Colonic mucosa (tissue), 4 donors: ENCODE measurements around the gene PKNOX2. TPM values are rescaled to one million over a fixed set of nuclear protein-coding genes. Genes with fewer than 3 reads are reported as not detected.

ENCODE experiments used
- DNase-seq: peaks from one replicate; pipeline ENCODE4 v3.0.0-alpha.2; 2020
- H3K27ac ChIP-seq: fragments of 200-600 bp; one replicate; pipeline ENCODE4 v1.8.0; 2021
- H3K27me3 ChIP-seq: fragments of 200-600 bp; one replicate; pipeline ENCODE4 v1.8.0; 2021
- H3K36me3 ChIP-seq: fragments of 200-600 bp; one replicate; pipeline ENCODE4 v1.8.0; 2021
- H3K4me1 ChIP-seq: fragments of 200-600 bp; one replicate; pipeline ENCODE4 v1.8.0; 2021; ENCODE audit warnings: mild to moderate bottlenecking
- H3K4me3 ChIP-seq: fragments of 200-600 bp; one replicate; pipeline ENCODE4 v1.8.0; 2021
- H3K9ac ChIP-seq, 2 donors: one replicate each; pipeline ENCODE4 v1.7.0; 2013; ENCODE audit warnings: control low read depth in 2 of 2, low read depth in 2 of 2, low read length in 2 of 2
- H3K9me3 ChIP-seq: fragments of 200-600 bp; one replicate; pipeline ENCODE4 v1.8.0; 2021
- CTCF ChIP-seq: fragments of 200-600 bp; IDR thresholded peaks from one replicate; pipeline ENCODE4 v1.8.0; 2022; ENCODE audit warnings: antibody characterized with exemption, mild to moderate bottlenecking
- intact Hi-C: fragments of 100-400 bp; cut with DNase I; formaldehyde crosslinking; loops from one replicate; pipeline ENCODE4 v1.14.1; 2022
- total RNA-seq, 2 donors: library from RNA; stranded (reverse); fragmentation: NEBNext Ultra II Directional in 1 of 2; extraction: Animal tissue kit (Norgen Biotek cat#: 25700) in 1 of 2; gene quantifications; one replicate each; pipeline ENCODE4 v1.2.1, GENCODE V29; 2021
- donor health status: healthy.
- donor health status: DM: no; HTN: no; CAD: no.
- donor health status: DM: no; HTN: no; CAD: no.

PKNOX2 gene
- total RNA-seq, 2 donors from 2014 or later, result 0.52 to 1.3 TPM

- H3K4me1 ChIP-seq, result no peaks in the 10 kb centered on the region
- H3K36me3 ChIP-seq, result no peaks in the 10 kb centered on the region
- H3K9me3 ChIP-seq, result no peaks in the 10 kb centered on the region
- peak overlapping the region; percentile 32 for H3K27ac ChIP-seq
- no peaks in the 10 kb centered on the region for H3K27me3 ChIP-seq
- no peak overlapping the region for H3K4me3 ChIP-seq
- no peak for DNase-seq
- intact Hi-C loops, result no loop called here
- no peak overlapping the region for H3K9ac ChIP-seq
- no peak for TF ChIP-seq CTCF
Observed at GRCh38 chr11:125262830-125263218, 98.3 kb downstream of the PKNOX2 start.

GRCh38 chr11:125263268-125263790 lies 98.8 kb downstream of the PKNOX2 start:
- intact Hi-C loops, result no loop called here

GRCh38 chr11:125264100-125265022 lies 99.8 kb downstream of the PKNOX2 start:
- Histone ChIP-seq H3K9ac (no peak overlapping the region), H3K9me3 (no peaks in the 10 kb centered on the region), H3K36me3 (no peaks in the 10 kb centered on the region), H3K4me1 (no peaks in the 10 kb centered on the region), H3K27ac (peak overlapping the region; percentile 22), H3K4me3 (no peak overlapping the region), H3K27me3 (no peaks in the 10 kb centered on the region)
- no peak for DNase-seq
- TF ChIP-seq CTCF, result no peak
- intact Hi-C loops, result no loop called here

More at GRCh38 chr11:125263268-125263790, 98.8 kb downstream of the PKNOX2 start:
- H3K4me1 ChIP-seq, result no peaks in the 10 kb centered on the region
- H3K27me3 ChIP-seq, result no peaks in the 10 kb centered on the region
- TF ChIP-seq CTCF, result no peak
- peak; percentile 36 for DNase-seq
- H3K9me3 ChIP-seq, result no peaks in the 10 kb centered on the region
- H3K27ac ChIP-seq, result peak overlapping the region; percentile 32
- H3K4me3 ChIP-seq, result no peak overlapping the region
- H3K9ac ChIP-seq, result no peak overlapping the region
- H3K36me3 ChIP-seq, result no peaks in the 10 kb centered on the region

GRCh38 chr11:125267548-125267947 lies 103.0 kb downstream of the PKNOX2 start:
- H3K4me3 ChIP-seq, result no peak overlapping the region
- H3K4me1 ChIP-seq, result no peaks in the 10 kb centered on the region
- no peaks in the 10 kb centered on the region for H3K36me3 ChIP-seq
- no peak overlapping the region for H3K9ac ChIP-seq
- intact Hi-C loops, result no loop called here
- no peak overlapping the region for H3K27ac ChIP-seq
- DNase-seq, result no peak
- H3K27me3 ChIP-seq, result no peaks in the 10 kb centered on the region
- TF ChIP-seq CTCF, result no peak
- no peaks in the 10 kb centered on the region for H3K9me3 ChIP-seq

GRCh38 chr11:125268611-125269010 lies 104.1 kb downstream of the PKNOX2 start:
- H3K9ac ChIP-seq, result no peak overlapping the region
- TF ChIP-seq CTCF, result no peak
- H3K27me3 ChIP-seq, result no peaks in the 10 kb centered on the region
- H3K4me1 ChIP-seq, result no peaks in the 10 kb centered on the region
- no peak overlapping the region for H3K27ac ChIP-seq
- H3K9me3 ChIP-seq, result no peaks in the 10 kb centered on the region
- H3K36me3 ChIP-seq, result no peaks in the 10 kb centered on the region
- no peak for DNase-seq
- no peak overlapping the region for H3K4me3 ChIP-seq
- intact Hi-C loops, result no loop called here
